Kidney capillary endothelial cell (primary cell): ENCODE results near the gene SULT1A2.
"Not testable (repeated sequence)": the region's sequence is repeated elsewhere in the genome, so short reads cannot be mapped to it uniquely, and the experiment has no call there.

Experiments
- DNase-seq: peaks from one replicate; pipeline ENCODE4 v3.0.0-alpha.2; 2018; ENCODE audit warnings: low spot score

The SULT1A2 gene

GRCh38 chr16:28591355-28591754 lies 5.5 kb downstream of the SULT1A2 start:
- no peak for DNase-seq

- DNase-seq, result no peak
These were observed 6.2 kb downstream of the SULT1A2 start for GRCh38 chr16:28590384-28591340.

GRCh38 chr16:28589930-28590329 lies 6.9 kb downstream of the SULT1A2 start:
- DNase-seq, result no peak

DNA sequence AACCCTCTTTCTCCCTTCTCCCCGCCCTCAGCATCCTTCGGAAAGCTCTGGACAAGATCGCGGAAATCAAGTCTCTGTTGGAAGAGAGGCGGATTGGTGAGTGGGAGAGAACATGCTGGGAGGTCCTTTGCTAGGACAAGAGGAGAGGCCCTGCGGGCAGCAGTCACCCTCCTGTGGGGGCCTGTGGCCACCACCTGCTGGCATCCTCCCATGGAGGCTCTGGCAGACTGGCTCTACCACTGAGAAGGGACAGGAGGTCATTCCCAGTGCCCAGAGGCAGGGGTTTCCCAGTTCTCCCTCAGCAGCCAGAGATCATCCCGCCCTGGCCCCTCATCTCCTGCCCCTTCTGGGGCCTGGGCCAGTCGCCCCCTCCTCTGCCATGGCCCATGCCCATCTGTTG lies 7.8 kb downstream of the SULT1A2 start:
- no peak for DNase-seq

- no peak for DNase-seq
These were observed 9.5 kb downstream of the SULT1A2 start for GRCh38 chr16:28587386-28587785.

DNA sequence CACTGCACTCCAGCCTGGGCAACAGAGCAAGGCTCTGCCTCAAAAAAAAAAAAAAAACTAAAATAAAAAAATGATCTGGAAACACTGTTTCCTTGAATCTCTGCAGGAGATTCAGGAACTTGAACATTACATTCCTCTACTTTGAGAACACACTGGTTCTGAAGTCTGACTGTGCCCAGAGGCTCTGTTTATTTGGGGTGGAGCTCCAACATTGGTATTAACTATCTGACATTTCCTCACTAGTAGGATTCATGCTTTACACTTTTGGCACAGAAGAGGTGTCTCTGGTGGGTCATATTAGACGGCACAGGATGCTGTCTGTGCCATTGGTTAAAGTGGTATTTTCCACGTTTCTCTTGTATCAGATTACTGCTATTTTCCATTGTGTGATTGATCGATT lies 10.4 kb downstream of the SULT1A2 start:
- no peak for DNase-seq

GRCh38 chr16:28585674-28586073 lies 11.2 kb downstream of the SULT1A2 start:
- no peak for DNase-seq

- no peak for DNase-seq
These were observed 16.0 kb downstream of the SULT1A2 start for GRCh38 chr16:28580726-28581315.

GRCh38 chr16:28575446-28576109 lies 21.3 kb downstream of the SULT1A2 start:
- no peak for DNase-seq

DNA sequence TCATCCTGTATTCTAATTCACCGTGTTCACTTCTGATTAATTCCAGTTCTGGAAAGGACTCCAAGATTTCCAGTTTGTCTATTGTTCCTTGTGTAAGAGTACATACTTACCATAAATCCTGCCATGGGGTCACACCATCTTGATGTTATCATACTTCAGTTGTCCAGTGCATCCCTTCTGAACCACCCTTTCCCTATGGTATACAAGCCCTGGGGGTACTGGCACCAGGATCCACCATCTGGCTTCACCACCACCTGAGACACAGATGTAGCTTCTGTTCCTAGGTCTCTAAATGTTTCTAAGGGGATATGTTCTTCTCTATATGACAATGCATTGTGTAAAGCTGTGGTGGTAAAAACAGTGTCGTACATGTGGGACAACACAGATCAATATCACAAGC lies 21.9 kb downstream of the SULT1A2 start:
- DNase-seq, result no peak

GRCh38 chr16:28573738-28574718 lies 22.8 kb downstream of the SULT1A2 start:
- DNase-seq, result no peak

DNA sequence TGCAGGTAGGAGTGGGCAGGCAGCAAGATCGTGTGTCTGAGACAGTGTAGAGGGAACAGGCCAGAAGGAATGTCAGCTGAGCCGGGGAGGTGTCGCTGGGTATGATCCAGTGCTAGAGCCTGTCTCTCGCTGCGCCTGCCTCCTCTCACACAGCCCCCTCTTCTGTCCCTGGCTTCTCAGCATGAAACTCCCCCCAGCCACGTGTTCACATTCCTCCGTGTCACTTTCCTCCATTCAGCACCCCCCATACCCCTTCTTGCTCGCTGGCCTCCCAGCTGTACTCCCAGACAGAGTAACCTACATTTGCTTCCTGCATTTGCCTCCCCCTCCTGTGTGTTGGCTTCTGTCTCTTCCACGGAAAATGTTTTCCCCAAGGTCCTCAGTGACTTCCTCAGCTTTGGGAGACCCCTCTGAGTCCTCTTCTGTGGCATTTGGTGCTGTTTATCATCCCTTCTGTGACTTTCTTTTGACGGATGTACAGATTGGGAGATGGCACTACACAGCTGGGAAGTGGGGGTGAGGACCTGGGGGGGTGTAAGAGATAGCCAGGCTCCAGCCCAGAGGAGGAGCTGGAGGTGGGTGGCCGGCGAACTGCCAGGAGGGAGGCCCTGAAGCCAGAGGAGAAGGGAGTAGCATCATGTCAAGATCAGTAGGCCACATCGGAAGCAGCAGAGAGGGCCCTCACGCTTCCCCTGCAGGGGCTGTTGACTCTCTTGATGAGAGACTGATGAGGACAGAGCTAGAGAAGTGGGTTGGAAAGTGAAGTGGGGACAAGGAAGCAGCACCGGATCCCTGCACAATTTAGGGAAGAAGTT lies 23.9 kb downstream of the SULT1A2 start:
- DNase-seq, result no peak

- no peak for DNase-seq
These were observed 26.7 kb downstream of the SULT1A2 start for GRCh38 chr16:28569968-28570752.

DNA sequence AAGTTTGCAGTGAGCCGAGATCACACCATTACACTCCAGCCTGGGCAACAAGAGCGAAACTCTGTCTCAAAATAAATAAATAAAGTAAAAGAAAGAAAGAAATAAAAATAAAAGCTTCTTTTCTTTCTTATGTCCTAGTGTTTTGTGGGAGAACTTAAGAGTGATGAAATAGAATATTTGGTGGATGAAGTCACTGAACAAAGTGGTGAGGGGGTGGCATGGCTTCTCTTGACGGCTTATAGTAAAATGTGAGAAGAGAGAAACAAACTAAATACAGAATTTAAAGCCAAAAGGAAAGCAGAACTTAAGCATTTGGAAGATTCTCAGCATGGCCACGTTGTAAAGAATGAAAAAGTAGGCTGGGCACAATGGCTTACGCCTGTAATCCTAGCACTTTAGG lies 27.8 kb downstream of the SULT1A2 start:
- DNase-seq, result no peak

GRCh38 chr16:28567292-28567691 lies 29.6 kb downstream of the SULT1A2 start:
- DNase-seq, result no peak

DNA sequence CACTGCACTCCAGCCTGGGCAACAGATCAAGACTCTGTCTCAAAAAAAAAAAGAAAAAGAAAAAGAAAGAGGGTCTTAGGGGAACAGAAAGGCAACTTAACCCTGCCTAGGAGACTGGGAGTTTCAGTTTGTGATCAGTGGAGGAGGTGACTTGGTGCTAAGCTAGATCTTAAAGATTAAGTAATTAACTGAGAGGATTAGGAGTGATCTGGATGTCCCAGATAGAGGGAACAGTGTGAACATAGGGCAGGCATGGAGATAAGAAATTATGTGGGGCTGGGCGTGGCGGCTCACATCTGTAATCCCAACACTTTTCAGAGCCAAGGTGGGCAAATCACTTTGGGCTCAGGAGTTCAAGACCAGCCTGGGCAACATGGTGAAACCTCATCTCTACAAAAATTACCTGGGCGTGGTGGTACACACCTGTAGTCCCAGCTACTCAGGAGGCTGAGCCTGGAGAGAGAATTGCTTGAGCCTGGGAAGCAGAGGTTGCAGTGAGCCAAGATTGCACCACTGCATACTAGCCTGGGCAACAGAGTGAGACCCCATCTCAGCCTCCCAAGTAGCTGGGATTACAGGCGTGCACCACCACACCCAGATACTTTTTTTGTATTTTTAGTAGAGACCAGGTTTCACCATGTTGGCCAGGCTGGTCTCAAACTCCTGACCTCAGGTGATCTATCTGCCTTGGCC lies 30.5 kb downstream of the SULT1A2 start:
- not testable (repeated sequence) for DNase-seq

GRCh38 chr16:28563218-28563617 lies 33.6 kb downstream of the SULT1A2 start:
- no peak for DNase-seq

DNA sequence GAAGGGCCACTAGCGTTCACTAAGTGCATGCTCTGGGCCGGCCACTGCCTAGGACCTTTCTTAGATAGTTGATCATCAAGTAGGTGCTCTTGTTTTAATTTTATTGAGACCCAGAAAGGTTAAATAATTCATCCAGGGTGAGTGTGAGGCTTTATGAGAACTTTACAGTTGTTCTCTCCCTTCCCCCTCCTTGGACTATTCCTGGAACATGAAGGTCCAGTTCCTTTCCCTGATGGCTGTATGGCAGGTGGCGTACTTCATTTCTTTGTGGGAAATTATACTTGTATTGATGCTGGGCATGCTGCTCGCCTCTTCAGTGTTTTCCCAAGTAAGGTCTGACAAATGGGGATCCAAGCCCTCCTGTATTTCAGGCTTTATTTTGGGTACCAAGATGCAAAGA lies 34.7 kb downstream of the SULT1A2 start:
- no peak for DNase-seq

DNA sequence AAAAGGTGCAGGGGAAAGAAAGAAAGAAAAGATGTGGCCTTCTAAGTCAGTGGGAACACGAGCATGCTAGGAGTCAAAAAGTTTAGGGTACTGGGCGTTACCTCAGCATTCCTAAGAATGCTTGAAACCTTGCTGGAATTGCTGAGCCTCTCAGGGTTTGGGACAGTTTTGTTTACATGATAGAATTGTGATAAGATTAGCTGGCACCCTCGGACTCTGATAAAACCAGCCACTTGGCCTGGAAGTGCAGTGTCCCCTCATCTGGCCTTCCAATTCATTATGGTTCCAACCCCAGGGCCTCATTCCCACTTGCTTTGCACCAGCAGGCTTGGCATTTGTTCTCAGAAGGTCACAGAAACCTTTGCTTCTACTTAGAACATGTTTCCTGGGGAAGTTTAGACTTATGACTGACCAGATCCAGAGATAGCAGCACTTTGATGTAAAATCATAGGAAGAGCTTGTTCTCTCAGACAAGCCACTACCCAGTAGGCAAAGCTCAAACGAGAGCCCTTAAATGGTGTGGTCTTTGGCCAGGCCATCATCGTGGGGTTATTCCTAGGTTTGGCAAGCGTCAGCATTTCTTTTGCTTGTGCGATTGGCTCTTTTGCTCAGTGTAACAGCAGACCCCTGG lies 35.2 kb downstream of the SULT1A2 start:
- no peak for DNase-seq
